ENCODE data around the gene PHETA1. TPM values are rescaled to one million over a fixed set of nuclear protein-coding genes. Genes with fewer than 3 reads are reported as not detected.

Gene PHETA1
- polyA plus RNA-seq, 3 donors, result 3.4 to 15.3 (median 4.9) TPM

DNA sequence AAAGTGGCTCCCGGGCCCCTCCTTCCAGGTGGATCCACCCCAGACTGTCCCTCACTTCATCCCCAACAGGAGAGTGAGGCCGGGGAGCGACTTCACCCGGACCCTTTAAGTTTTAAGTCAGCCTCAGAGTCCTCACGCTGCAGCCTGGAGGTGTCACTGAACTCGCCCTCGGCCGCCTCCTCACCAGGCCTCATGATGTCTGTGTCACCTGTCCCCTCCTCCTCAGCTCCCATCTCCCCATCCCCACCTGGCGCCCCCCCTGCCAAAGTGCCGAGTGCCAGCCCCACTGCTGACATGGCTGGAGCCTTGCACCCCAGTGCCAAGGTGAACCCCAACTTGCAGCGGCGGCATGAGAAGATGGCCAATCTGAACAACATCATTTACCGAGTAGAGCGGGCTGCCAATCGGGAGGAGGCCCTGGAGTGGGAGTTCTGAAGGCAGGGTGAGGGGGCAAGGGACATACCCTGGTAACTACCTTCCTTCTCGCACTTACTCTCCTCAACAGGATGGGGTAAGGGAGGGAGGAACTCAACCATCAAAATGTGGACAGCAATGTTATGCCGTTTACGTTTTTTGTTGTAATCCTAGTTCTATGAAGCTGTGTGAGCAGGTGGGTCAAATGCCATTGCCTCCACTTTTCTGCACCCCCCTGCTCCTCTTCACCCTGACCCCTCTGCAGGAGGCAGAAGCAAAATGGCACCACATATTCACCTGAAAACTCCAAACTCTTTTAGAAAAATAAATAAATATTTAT lies 20.8 kb downstream of the PHETA1 start:
- 99% methylated on average over 11 of the region's 18 CpGs for WGBS (ENCODE audit: insufficient coverage)

DNA sequence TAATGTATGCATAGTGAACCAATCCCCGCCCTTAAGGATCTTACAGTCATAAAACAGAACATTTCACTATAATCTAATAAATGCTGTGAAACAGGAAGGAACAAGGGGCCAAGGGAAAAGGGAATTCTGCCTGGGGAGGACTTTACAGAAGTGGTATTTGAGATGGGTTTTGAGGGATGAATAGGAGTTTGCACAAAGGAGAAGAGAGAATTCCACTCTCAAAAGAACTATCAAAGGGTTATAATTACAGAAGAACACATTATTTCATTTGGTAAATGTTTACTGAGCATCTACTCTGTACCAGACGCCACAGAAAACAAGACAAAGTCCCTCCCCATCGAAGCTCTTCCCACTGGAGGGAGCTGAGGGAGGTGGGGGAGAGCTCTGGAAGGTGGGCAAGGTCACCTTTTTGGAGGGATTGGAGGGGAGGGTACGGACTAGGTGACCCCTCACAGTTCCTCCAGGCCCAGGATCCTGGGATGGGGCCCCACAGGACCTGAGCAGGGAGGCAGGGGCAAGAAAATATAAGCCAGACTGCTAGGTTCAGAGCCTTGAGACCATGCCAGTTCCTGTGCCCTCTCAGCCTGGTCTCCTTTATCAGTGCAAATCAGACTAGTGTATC lies 24.5 kb downstream of the PHETA1 start:
- Mint-ChIP-seq H3K27ac (no peak overlapping the region), H3K4me3 (no peak overlapping the region), H3K27me3 (ENCODE audit: low read depth in 3 of 3) (peaks cover 0 to 2% (median 1%) of the 10 kb centered on the region in 3 donors), H3K4me1 (peaks cover 8% of the 10 kb centered on the region), H3K36me3 (peaks cover 0 to 7% of the 10 kb centered on the region in 2 donors), H3K9me3 (peaks cover 21 to 29% (median 27%) of the 10 kb centered on the region in 7 donors)
- Histone ChIP-seq H3K27ac (ENCODE audit: low read depth in 1 of 2, low read length in 2 of 2) (no peak overlapping the region), H4K20me1 (ENCODE audit: insufficient read depth, low read length) (no peaks in the 10 kb centered on the region), H3K27me3 (ENCODE audit: control insufficient read depth in 2 of 2, insufficient read depth in 2 of 2, low read length in 2 of 2) (no peaks in the 10 kb centered on the region), H3K79me2 (ENCODE audit: insufficient read depth, low read length) (no peaks in the 10 kb centered on the region), H3K9me3 (replicated peaks in 1 of 2; ENCODE audit: control insufficient read depth in 1 of 2, insufficient read depth in 1 of 2, low read length in 2 of 2) (peaks cover 28 to 30% of the 10 kb centered on the region in 2 donors), H3K4me3 (replicated peaks in 1 of 3; ENCODE audit: low read depth in 2 of 3, low read length in 3 of 3) (no peak overlapping the region), H3K4me1 (ENCODE audit: control insufficient read depth in 1 of 2, insufficient read depth in 2 of 2, low read length in 2 of 2) (peaks cover 4 to 7% of the 10 kb centered on the region in 2 donors), H3K4me2 (replicated peaks; ENCODE audit: extremely low read depth, low read length, poor library complexity, severe bottlenecking) (no peak overlapping the region), H3K9ac (ENCODE audit: insufficient read depth, low read length, poor library complexity, severe bottlenecking) (no peak overlapping the region), H3K36me3 (replicated peaks in 1 of 2; ENCODE audit: control insufficient read depth in 1 of 2, insufficient read depth in 2 of 2, low read length in 2 of 2) (no peaks in the 10 kb centered on the region), H2AFZ (ENCODE audit: insufficient read depth, low read depth, low read length, poor library complexity, severe bottlenecking) (no peak overlapping the region)
- TF ChIP-seq, protein P1, sequence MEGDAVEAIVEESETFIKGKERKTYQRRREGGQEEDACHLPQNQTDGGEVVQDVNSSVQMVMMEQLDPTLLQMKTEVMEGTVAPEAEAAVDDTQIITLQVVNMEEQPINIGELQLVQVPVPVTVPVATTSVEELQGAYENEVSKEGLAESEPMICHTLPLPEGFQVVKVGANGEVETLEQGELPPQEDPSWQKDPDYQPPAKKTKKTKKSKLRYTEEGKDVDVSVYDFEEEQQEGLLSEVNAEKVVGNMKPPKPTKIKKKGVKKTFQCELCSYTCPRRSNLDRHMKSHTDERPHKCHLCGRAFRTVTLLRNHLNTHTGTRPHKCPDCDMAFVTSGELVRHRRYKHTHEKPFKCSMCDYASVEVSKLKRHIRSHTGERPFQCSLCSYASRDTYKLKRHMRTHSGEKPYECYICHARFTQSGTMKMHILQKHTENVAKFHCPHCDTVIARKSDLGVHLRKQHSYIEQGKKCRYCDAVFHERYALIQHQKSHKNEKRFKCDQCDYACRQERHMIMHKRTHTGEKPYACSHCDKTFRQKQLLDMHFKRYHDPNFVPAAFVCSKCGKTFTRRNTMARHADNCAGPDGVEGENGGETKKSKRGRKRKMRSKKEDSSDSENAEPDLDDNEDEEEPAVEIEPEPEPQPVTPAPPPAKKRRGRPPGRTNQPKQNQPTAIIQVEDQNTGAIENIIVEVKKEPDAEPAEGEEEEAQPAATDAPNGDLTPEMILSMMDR (IDR thresholded peaks at IDR 0.05), result no peak
- no CpG with 5 or more reads among the region's 4 CpGs for WGBS (ENCODE audit: insufficient coverage)
- intact Hi-C loops (cut with micrococcal nuclease), result no loop called here
- no peak for DNase-seq

More for the DNA sequence above, 20.8 kb downstream of the PHETA1 start:
- Histone ChIP-seq H3K9me3 (replicated peaks in 1 of 2; ENCODE audit: control insufficient read depth in 1 of 2, insufficient read depth in 1 of 2, low read length in 2 of 2) (peaks cover 22 to 25% of the 10 kb centered on the region in 2 donors), H2AFZ (ENCODE audit: insufficient read depth, low read depth, low read length, poor library complexity, severe bottlenecking) (no peak overlapping the region), H3K4me1 (ENCODE audit: control insufficient read depth in 1 of 2, insufficient read depth in 2 of 2, low read length in 2 of 2) (no peaks in the 10 kb centered on the region), H3K27ac (ENCODE audit: low read depth in 1 of 2, low read length in 2 of 2) (no peak overlapping the region), H3K27me3 (ENCODE audit: control insufficient read depth in 2 of 2, insufficient read depth in 2 of 2, low read length in 2 of 2) (no peaks in the 10 kb centered on the region), H3K36me3 (replicated peaks in 1 of 2; ENCODE audit: control insufficient read depth in 1 of 2, insufficient read depth in 2 of 2, low read length in 2 of 2) (no peaks in the 10 kb centered on the region), H3K4me3 (replicated peaks in 1 of 3; ENCODE audit: low read depth in 2 of 3, low read length in 3 of 3) (no peak overlapping the region), H4K20me1 (ENCODE audit: insufficient read depth, low read length) (no peaks in the 10 kb centered on the region), H3K9ac (ENCODE audit: insufficient read depth, low read length, poor library complexity, severe bottlenecking) (no peak overlapping the region), H3K79me2 (ENCODE audit: insufficient read depth, low read length) (no peaks in the 10 kb centered on the region), H3K4me2 (replicated peaks; ENCODE audit: extremely low read depth, low read length, poor library complexity, severe bottlenecking) (no peak overlapping the region)
- H3K4me3 Mint-ChIP-seq, result no peak overlapping the region
- H3K4me1 Mint-ChIP-seq, result no peaks in the 10 kb centered on the region
- H3K27me3 Mint-ChIP-seq (ENCODE audit: low read depth in 3 of 3), result peaks cover 0 to 1% (median 0%) of the 10 kb centered on the region in 3 donors
- DNase-seq, result no peak
- TF ChIP-seq, protein P1 (IDR thresholded peaks at IDR 0.05), result no peak
- H3K36me3 Mint-ChIP-seq, result peaks cover 0 to 7% of the 10 kb centered on the region in 2 donors
- intact Hi-C loops (cut with micrococcal nuclease), result no loop called here
- H3K9me3 Mint-ChIP-seq, result peaks cover 19 to 29% (median 22%) of the 10 kb centered on the region in 7 donors
- no peak overlapping the region for H3K27ac Mint-ChIP-seq
